Adrenal gland (tissue), 12 donors: ENCODE measurements around the gene ZBTB7C. TPM values are rescaled to one million over a fixed set of nuclear protein-coding genes. Genes with fewer than 3 reads are reported as not detected.

ENCODE experiments used
- DNase-seq, 7 donors: peaks; one replicate each; pipeline ENCODE4 v3.0.0-alpha.2; 2019 to 2020
- H3K27ac ChIP-seq, 5 donors: fragments of 200-600 bp; sonication (generic) in 4 of 5; 1 replicate in 3 of 5; 2 replicates in 2 of 5; pipeline versions ENCODE4 v1.5.1 to v1.8.0; 2016 to 2020; ENCODE audit warnings: mild to moderate bottlenecking in 1 of 5
- H3K27me3 ChIP-seq: fragments of 200-600 bp; 2 replicates; pipeline ENCODE4 v1.8.0; 2021
- H3K36me3 ChIP-seq, 2 donors: fragments of 200-600 bp; replicated peaks in 1 of 2; 1 replicate in 1 of 2; 2 replicates in 1 of 2; pipeline versions ENCODE4 v1.5.1 to v1.8.0; 2018 to 2022
- H3K4me1 ChIP-seq, 2 donors: fragments of 200-600 bp; replicated peaks in 1 of 2; 1 replicate in 1 of 2; 2 replicates in 1 of 2; pipeline versions ENCODE4 v1.5.1 to v1.8.0; 2018 to 2021
- H3K4me3 ChIP-seq, 4 donors: fragments of 200-600 bp; sonication (generic) in 3 of 4; one replicate each; pipeline ENCODE4 v1.5.1; 2016 to 2018
- H3K9me3 ChIP-seq, 3 donors: fragments of 200-600 bp; sonication (generic) in 1 of 3; replicated peaks in 1 of 3; 1 replicate in 2 of 3; 2 replicates in 1 of 3; pipeline versions ENCODE4 v1.5.1 to v1.8.0; 2016 to 2021
- POLR2A ChIP-seq, 2 donors: fragments of 450-650 bp; IDR thresholded peaks; one replicate each; pipeline ENCODE4 v1.6.1; 2017; ENCODE audit warnings: antibody characterized with exemption in 2 of 2, mild to moderate bottlenecking in 2 of 2, moderate library complexity in 1 of 2
- WGBS, 4 donors: extraction: QIAGEN DNeasy Blood & Tissue Kit in 2 of 4; methylation state at CpG; one replicate each; pipeline versions ENCODE4 v1.1.5 to v1.1.7; 2013 to 2017; 5-methylcytosine and 5-hydroxymethylcytosine counted together
- intact Hi-C, 2 donors: fragments of 100-400 bp; cut with DNase I; formaldehyde crosslinking; loops; one replicate each; pipeline versions ENCODE4 v1.14.1 to v1.15.0; 2022 to 2023
- polyA plus RNA-seq, 3 donors: library from polyadenylated mRNA; stranded (reverse); fragments of 200-250 nt in 2 of 3; fragments of 350-450 nt in 1 of 3; fragmentation: Illumina TruSeq in 1 of 3; extraction: RNeasy Lipid Tissue Mini Kit (QIAGEN cat#74804) in 1 of 3; gene quantifications; one replicate each; pipeline ENCODE4 v1.2.3, GENCODE V29; 2013 to 2014
- total RNA-seq, 9 donors: library from RNA; depleted of rRNA in 4 of 9; stranded (reverse); fragments of >200 nt in 4 of 9; fragments of 120-200 nt in 1 of 9; fragmentation: NEBNext Ultra II Directional in 1 of 9; extraction: Animal tissue kit (Norgen Biotek cat#: 25700) in 1 of 9; gene quantifications; one replicate each; pipeline versions ENCODE4 v1.1.0 to v1.2.4, GENCODE V29; 2013 to 2023
- TF ChIP-seq, protein P1 (sequence below), 6 experiments: fragments of 450-650 bp in 4 of 6; fragments of 200-600 bp in 2 of 6; sonication (generic) in 1 of 6; IDR thresholded peaks; 1 replicate in 5 of 6; 2 replicates in 1 of 6; pipeline versions ENCODE4 v1.5.1 to v1.8.0; 2016 to 2021; ENCODE audit warnings: antibody characterized with exemption in 6 of 6, mild to moderate bottlenecking in 2 of 6, moderate library complexity in 1 of 6
- donor health status: healthy with polysubstance abuse.
- donor health status: Bipolar disorder and iron deficiency.
- donor health status: DM: yes; HTN: yes; CAD: no.
- donor health status: DM: no; HTN: no; CAD: no.
- donor health status: DM: no; HTN: no; CAD: no.
- donor health status: DM: yes; HTN: yes; CAD: no.

The ZBTB7C gene
- total and polyA plus RNA-seq, 12 donors = 5.2 to 42.8 (median 26.8) TPM

DNA sequence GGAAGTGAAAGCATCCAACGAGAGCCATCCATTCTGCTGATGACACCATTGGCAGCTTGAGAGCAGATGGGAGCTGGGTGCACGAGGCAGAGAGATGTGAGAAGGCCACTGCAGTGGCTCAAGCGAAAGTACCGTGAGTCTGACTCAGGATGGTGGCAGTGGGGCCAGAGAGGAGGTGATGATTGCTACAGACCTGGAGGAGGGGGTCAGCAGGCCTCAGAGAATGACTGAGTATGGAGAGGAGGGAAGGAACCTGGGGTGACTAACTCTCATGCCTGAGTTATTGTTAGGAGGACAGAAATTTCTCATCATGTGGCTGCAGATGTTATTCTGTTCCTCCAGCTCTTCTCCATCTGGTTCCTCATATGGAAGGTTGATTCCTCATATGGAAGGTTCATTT, 8.8 kb upstream of the ZBTB7C start:
- no peaks in the 10 kb centered on the region for H3K36me3 ChIP-seq
- no peak for DNase-seq
- TF ChIP-seq POLR2A (IDR thresholded peaks at IDR 0.05) = no peak
- TF ChIP-seq, protein P1, sequence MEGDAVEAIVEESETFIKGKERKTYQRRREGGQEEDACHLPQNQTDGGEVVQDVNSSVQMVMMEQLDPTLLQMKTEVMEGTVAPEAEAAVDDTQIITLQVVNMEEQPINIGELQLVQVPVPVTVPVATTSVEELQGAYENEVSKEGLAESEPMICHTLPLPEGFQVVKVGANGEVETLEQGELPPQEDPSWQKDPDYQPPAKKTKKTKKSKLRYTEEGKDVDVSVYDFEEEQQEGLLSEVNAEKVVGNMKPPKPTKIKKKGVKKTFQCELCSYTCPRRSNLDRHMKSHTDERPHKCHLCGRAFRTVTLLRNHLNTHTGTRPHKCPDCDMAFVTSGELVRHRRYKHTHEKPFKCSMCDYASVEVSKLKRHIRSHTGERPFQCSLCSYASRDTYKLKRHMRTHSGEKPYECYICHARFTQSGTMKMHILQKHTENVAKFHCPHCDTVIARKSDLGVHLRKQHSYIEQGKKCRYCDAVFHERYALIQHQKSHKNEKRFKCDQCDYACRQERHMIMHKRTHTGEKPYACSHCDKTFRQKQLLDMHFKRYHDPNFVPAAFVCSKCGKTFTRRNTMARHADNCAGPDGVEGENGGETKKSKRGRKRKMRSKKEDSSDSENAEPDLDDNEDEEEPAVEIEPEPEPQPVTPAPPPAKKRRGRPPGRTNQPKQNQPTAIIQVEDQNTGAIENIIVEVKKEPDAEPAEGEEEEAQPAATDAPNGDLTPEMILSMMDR (IDR thresholded peaks at IDR 0.05) = no peak
- H3K27ac ChIP-seq = no peak overlapping the region
- 74 to 86% (median 80%) methylated on average over 4 of the region's 4 CpGs for WGBS, 4 donors
- no peaks in the 10 kb centered on the region for H3K27me3 ChIP-seq
- no peaks in the 10 kb centered on the region for H3K9me3 ChIP-seq
- intact Hi-C loops = loop anchor here in 1 of 2 donors (10.0 kb wide), 1 partner anchor 183 kb away; no protein-coding TSS in a partner anchor
- H3K4me3 ChIP-seq = no peak overlapping the region
- no peaks in the 10 kb centered on the region for H3K4me1 ChIP-seq

DNA sequence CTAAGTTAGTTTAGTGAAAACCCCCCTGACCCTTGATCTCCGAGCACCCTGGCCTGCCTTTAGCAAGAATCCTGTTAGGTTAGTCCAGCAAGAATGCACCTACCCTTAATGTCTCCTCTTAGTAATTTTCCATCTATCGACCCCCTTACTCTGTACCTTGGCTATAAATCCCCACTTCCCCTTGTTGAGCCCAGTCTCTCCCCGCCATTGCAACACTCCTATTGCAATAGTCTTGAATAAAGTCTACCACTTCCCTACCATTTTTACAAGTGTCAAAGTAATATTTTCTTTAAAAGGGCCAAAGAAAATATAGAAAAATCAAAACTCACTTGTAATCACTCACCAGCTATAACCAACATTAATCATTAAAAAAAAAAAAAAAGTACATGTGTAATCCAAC, 4.2 kb upstream of the ZBTB7C start:
- intact Hi-C loops = loop anchor here in 1 of 2 donors (10.0 kb wide), 1 partner anchor 179 kb away; no protein-coding TSS in a partner anchor
- Histone ChIP-seq H3K27me3 (no peaks in the 10 kb centered on the region), H3K4me3 (no peak overlapping the region), H3K9me3 (no peaks in the 10 kb centered on the region), H3K4me1 (peaks cover under 1 to 5% of the 10 kb centered on the region in 2 donors), H3K27ac (no peak overlapping the region), H3K36me3 (no peaks in the 10 kb centered on the region)
- DNase-seq = peak in 1 of 7 donors; percentile 24
- TF ChIP-seq, protein P1 (IDR thresholded peaks at IDR 0.05) = no peak
- no peak for TF ChIP-seq POLR2A (IDR thresholded peaks at IDR 0.05)
- 84 to 98% (median 88%) methylated on average over 3 of the region's 3 CpGs for WGBS, 4 donors

DNA sequence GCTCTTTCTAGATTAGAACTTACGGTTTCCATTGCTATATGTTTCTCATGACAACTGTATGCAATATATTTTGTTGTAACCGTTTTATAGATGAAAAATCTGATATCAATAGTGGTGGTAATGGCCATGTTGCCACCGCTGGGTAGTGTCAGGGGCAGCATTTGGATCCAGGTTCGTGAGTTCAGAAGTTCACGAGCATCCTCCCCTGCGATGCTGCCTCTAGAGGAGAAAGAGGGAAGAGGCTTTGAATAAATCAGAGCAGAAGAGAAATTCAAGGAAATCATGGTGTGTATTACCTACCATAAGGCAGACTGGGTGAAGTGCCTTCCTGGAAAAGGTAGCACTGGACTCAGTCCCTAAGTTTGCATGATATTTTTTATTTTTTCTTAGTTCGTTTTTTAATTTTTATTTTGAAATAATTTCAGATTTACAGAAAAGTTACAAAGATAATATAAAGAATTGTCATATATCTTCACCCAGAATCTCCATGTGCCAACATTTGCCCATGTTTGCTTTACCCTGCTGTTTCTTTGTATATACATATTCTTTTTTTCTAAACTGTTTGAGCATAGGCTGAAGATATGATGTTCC, 3.3 kb upstream of the ZBTB7C start:
- Histone ChIP-seq H3K4me3 (no peak overlapping the region), H3K27me3 (no peaks in the 10 kb centered on the region), H3K9me3 (no peaks in the 10 kb centered on the region), H3K27ac (no peak overlapping the region), H3K4me1 (peaks cover 9 to 14% of the 10 kb centered on the region in 2 donors), H3K36me3 (no peaks in the 10 kb centered on the region)
- peak in 6 of 7 donors; percentile 42 to 66 (median 56) for DNase-seq
- intact Hi-C loops = loop anchor here in 1 of 2 donors (10.0 kb wide), 1 partner anchor 178 kb away; no protein-coding TSS in a partner anchor
- 14 to 17% (median 16%) methylated on average over 7 of the region's 7 CpGs for WGBS, 4 donors
- TF ChIP-seq, protein P1 (IDR thresholded peaks at IDR 0.05) = peak; percentile 58 to 78 (median 68)
- TF ChIP-seq POLR2A (IDR thresholded peaks at IDR 0.05) = no peak

DNA sequence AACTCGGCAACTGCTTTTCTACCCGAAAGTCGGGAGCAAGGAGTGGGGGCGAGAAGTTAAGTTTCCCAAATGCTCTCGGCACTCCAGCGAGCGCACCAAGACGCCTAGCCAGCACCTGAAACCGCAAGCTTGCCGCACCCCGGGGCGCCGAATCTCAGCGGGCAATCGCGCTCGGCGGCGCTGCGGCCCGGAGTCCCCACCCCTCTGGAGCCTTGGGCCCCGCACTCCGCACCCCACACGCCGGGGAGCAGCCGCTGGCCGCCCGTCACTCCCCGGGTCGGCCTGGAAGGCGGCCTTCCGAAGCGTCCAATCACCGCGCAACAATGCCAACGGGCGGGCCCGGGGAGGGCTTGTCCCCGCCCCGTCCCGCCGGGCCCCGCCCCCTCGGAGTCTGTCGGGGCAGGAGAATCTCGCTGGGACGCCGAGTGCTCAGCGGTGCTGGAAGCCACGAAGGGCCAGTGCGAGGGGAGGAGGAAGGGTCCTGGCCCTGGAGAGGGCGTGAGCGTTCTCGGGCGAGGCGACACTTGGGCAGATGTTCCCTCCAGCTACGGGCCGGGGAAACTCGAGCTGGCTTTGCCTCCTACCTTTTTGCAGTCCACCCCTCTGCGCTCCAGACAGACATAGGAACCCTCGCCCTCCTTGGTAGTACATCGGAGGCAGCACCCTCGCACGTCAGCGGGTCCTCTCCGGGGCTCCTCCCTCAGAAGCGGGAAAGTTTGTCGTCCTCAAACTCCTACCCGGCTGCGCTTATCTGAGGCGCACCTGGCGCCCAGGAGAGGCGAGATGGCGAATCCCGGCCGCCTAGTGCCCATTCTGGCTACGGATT, 1.1 kb upstream of the ZBTB7C start:
- 1% methylated on average over 26 to 77 of the region's 77 CpGs for WGBS, 4 donors
- H3K36me3 ChIP-seq = no peaks in the 10 kb centered on the region
- peak; percentile 93 to 96 (median 95) for DNase-seq
- no peaks in the 10 kb centered on the region for H3K27me3 ChIP-seq
- H3K9me3 ChIP-seq = no peaks in the 10 kb centered on the region
- H3K4me3 ChIP-seq = peak overlapping the region; percentile 37 to 91 (median 73)
- H3K4me1 ChIP-seq = peaks cover 14 to 34% of the 10 kb centered on the region in 2 donors
- peak overlapping the region; percentile 56 to 94 (median 90) for H3K27ac ChIP-seq
- intact Hi-C loops = loop anchor here in 1 of 2 donors (10.0 kb wide), 1 partner anchor 176 kb away; no protein-coding TSS in a partner anchor
- TF ChIP-seq POLR2A (IDR thresholded peaks at IDR 0.05) = peak; percentile 51 to 92
- TF ChIP-seq, protein P1 (IDR thresholded peaks at IDR 0.05) = peak in 1 of 6 experiments; percentile 8
